ENCODE measurements around the gene B4GALNT3.

DNA sequence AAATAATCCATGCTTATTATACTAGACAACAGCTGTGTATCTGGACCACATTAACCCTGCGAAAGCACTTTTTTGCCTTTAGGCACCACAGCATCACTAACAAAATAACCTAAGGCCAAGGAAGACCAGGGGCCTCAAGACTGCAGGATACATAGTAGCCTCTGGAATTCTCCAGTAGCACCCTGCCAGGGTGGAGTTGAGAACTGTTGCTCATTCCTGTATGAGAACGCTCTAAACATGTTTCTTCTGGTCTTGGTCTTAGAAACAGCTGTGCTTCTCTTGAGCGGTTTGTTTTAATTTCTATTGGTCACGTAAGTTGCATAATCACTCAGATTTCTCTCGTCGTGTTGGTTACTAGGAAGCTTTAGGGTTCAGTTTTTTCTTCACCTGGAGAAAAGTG, 7.9 kb downstream of the B4GALNT3 start:
- no peak for TF ChIP-seq POLR2A (IDR thresholded peaks at IDR 0.05)
- TF ChIP-seq, protein P1, sequence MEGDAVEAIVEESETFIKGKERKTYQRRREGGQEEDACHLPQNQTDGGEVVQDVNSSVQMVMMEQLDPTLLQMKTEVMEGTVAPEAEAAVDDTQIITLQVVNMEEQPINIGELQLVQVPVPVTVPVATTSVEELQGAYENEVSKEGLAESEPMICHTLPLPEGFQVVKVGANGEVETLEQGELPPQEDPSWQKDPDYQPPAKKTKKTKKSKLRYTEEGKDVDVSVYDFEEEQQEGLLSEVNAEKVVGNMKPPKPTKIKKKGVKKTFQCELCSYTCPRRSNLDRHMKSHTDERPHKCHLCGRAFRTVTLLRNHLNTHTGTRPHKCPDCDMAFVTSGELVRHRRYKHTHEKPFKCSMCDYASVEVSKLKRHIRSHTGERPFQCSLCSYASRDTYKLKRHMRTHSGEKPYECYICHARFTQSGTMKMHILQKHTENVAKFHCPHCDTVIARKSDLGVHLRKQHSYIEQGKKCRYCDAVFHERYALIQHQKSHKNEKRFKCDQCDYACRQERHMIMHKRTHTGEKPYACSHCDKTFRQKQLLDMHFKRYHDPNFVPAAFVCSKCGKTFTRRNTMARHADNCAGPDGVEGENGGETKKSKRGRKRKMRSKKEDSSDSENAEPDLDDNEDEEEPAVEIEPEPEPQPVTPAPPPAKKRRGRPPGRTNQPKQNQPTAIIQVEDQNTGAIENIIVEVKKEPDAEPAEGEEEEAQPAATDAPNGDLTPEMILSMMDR (IDR thresholded peaks at IDR 0.05) = no peak
